DND-41 (cell line): Measurements from ENCODE around the gene APOBEC4.

Source experiments
- EZH2 ChIP-seq: IDR thresholded peaks from 3 replicates; pipeline ENCODE4 v1.6.1; 2012; ENCODE audit warnings: borderline replicate concordance, low read depth, mild to moderate bottlenecking, moderate library complexity, low read length, inconsistent platforms; ENCODE audit not compliant: severe bottlenecking
- TF ChIP-seq, protein P1 (sequence below): IDR thresholded peaks from 2 replicates; pipeline ENCODE4 v1.5.1; 2012; ENCODE audit warnings: borderline replicate concordance, low read length, moderate library complexity, mild to moderate bottlenecking; ENCODE audit not compliant: poor library complexity, severe bottlenecking; ENCODE audit errors: extremely low read depth

GRCh38 chr1:183697814-183698590 is 44.9 kb upstream of the APOBEC4 start:
- TF ChIP-seq, protein P1, sequence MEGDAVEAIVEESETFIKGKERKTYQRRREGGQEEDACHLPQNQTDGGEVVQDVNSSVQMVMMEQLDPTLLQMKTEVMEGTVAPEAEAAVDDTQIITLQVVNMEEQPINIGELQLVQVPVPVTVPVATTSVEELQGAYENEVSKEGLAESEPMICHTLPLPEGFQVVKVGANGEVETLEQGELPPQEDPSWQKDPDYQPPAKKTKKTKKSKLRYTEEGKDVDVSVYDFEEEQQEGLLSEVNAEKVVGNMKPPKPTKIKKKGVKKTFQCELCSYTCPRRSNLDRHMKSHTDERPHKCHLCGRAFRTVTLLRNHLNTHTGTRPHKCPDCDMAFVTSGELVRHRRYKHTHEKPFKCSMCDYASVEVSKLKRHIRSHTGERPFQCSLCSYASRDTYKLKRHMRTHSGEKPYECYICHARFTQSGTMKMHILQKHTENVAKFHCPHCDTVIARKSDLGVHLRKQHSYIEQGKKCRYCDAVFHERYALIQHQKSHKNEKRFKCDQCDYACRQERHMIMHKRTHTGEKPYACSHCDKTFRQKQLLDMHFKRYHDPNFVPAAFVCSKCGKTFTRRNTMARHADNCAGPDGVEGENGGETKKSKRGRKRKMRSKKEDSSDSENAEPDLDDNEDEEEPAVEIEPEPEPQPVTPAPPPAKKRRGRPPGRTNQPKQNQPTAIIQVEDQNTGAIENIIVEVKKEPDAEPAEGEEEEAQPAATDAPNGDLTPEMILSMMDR, result no peak
- no peak for TF ChIP-seq EZH2
